Measurements from ENCODE around the gene NKX6-2.
"Not testable (repeated sequence)": the region's sequence is repeated elsewhere in the genome, so short reads cannot be mapped to it uniquely, and the experiment has no call there.

Gene NKX6-2

GRCh38 chr10:132785723-132786475, at the start of gene NKX6-2:
TSS of gene NKX6-2 (minus strand) at chr10:132786147. CDS start at chr10:132785948, 199 bp downstream.
- no peak within 1 kb of the TSS for H3K27ac Mint-ChIP-seq
- H3K4me3 Mint-ChIP-seq, result no peak within 1 kb of the TSS
- no peaks in the 10 kb centered on the region for H3K4me1 Mint-ChIP-seq (ENCODE audit: low read depth)
- peaks cover 27% of the 10 kb centered on the region for H3K36me3 Mint-ChIP-seq (ENCODE audit: low read depth)
- no peaks in the 10 kb centered on the region for H3K9me3 Mint-ChIP-seq
- intact Hi-C loops (cut with micrococcal nuclease), result no loop called here
- peaks cover 79% of the 10 kb centered on the region for H3K27me3 Mint-ChIP-seq

- intact Hi-C loops (cut with micrococcal nuclease), result no loop called here
- Mint-ChIP-seq H3K4me1 (ENCODE audit: low read depth) (no peaks in the 10 kb centered on the region), H3K27me3 (peaks cover 16% of the 10 kb centered on the region), H3K9me3 (no peaks in the 10 kb centered on the region), H3K27ac (no peak overlapping the region), H3K4me3 (no peak overlapping the region), H3K36me3 (ENCODE audit: low read depth) (no peaks in the 10 kb centered on the region)
Measured at GRCh38 chr10:132834891-132835847, 49.2 kb upstream of the NKX6-2 start.

- no peak overlapping the region for H3K27ac Mint-ChIP-seq
- H3K9me3 Mint-ChIP-seq, result no peaks in the 10 kb centered on the region
- intact Hi-C loops (cut with micrococcal nuclease), result no loop called here
- no peak overlapping the region for H3K4me3 Mint-ChIP-seq
- H3K4me1 Mint-ChIP-seq (ENCODE audit: low read depth), result no peaks in the 10 kb centered on the region
- peaks cover 18% of the 10 kb centered on the region for H3K27me3 Mint-ChIP-seq
- H3K36me3 Mint-ChIP-seq (ENCODE audit: low read depth), result no peaks in the 10 kb centered on the region
Measured at GRCh38 chr10:132834311-132834761, 48.4 kb upstream of the NKX6-2 start.

DNA sequence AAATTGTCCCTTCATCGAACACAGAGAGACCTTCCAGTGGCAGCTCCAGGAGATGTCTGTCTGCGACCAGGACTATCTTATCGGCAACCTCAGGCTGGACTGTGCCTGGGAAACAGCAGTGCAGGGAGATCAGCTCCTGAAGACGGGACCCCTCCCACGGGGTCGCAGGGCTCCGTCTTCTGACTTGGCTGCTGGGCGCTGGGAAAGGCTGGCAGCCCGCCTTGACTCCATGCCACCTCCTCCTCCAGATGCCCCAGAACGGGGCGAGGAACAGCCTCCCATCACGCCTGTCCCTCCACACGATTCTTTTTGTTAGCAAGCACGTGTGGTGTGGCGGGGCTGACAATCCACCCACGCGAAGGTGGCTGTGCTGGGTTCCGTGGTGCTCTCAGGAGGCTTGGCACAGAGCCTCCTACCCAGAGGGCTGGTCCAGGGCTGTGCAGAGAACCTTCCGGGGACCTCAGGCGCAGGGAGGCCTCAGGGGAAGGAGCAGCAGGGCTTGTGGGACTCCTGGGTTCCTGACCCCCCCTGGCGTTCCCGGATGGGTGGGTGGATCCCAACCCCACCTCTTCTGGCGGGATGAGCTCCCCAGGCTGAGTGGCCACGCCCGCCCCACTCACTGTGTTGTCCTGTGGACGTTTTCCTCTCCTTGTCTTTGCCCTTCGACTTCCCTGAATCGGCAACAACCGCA, 47.6 kb upstream of the NKX6-2 start:
- intact Hi-C loops (cut with micrococcal nuclease), result no loop called here
- peaks cover 16% of the 10 kb centered on the region for H3K27me3 Mint-ChIP-seq
- H3K9me3 Mint-ChIP-seq, result no peaks in the 10 kb centered on the region
- H3K27ac Mint-ChIP-seq, result no peak overlapping the region
- no peaks in the 10 kb centered on the region for H3K36me3 Mint-ChIP-seq (ENCODE audit: low read depth)
- no peaks in the 10 kb centered on the region for H3K4me1 Mint-ChIP-seq (ENCODE audit: low read depth)
- H3K4me3 Mint-ChIP-seq, result no peak overlapping the region

GRCh38 chr10:132832186-132832969, 46.4 kb upstream of the NKX6-2 start:
- H3K36me3 Mint-ChIP-seq (ENCODE audit: low read depth), result no peaks in the 10 kb centered on the region
- intact Hi-C loops (cut with micrococcal nuclease), result no loop called here
- H3K27me3 Mint-ChIP-seq, result peaks cover 19% of the 10 kb centered on the region
- H3K4me1 Mint-ChIP-seq (ENCODE audit: low read depth), result no peaks in the 10 kb centered on the region
- no peak overlapping the region for H3K4me3 Mint-ChIP-seq
- no peaks in the 10 kb centered on the region for H3K9me3 Mint-ChIP-seq
- no peak overlapping the region for H3K27ac Mint-ChIP-seq

DNA sequence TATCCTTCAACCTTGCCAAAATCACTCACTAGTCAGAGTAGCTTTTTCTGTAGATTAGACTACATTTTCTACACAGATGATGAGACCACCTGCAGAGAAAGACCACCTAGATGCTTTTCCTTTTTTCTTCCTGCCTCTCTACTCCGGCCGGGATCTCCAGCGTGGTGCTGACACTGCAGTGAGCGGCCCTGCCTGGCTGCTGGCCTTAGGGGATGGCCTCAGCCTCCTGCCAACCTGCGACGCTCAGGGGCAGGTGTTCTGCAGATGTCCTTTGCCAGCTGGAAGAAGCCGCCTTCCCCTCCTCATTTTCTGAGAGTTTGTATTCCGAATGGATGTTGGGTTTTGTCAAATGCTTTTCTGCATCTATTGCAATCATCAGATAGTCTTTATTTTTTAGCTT, 43.5 kb upstream of the NKX6-2 start:
- no peak overlapping the region for H3K27ac Mint-ChIP-seq
- no peaks in the 10 kb centered on the region for H3K4me1 Mint-ChIP-seq (ENCODE audit: low read depth)
- intact Hi-C loops (cut with micrococcal nuclease), result no loop called here
- H3K27me3 Mint-ChIP-seq, result peaks cover 19% of the 10 kb centered on the region
- no peak overlapping the region for H3K4me3 Mint-ChIP-seq
- no peaks in the 10 kb centered on the region for H3K9me3 Mint-ChIP-seq
- H3K36me3 Mint-ChIP-seq (ENCODE audit: low read depth), result peaks cover 5% of the 10 kb centered on the region

GRCh38 chr10:132828681-132829080, 42.7 kb upstream of the NKX6-2 start:
- Mint-ChIP-seq H3K9me3 (no peaks in the 10 kb centered on the region), H3K27ac (no peak overlapping the region), H3K4me3 (no peak overlapping the region), H3K4me1 (ENCODE audit: low read depth) (no peaks in the 10 kb centered on the region), H3K27me3 (peaks cover 19% of the 10 kb centered on the region), H3K36me3 (ENCODE audit: low read depth) (peaks cover 5% of the 10 kb centered on the region)
- intact Hi-C loops (cut with micrococcal nuclease), result no loop called here

GRCh38 chr10:132827861-132828539, 42.1 kb upstream of the NKX6-2 start:
- Mint-ChIP-seq H3K27me3 (peaks cover 19% of the 10 kb centered on the region), H3K36me3 (ENCODE audit: low read depth) (peaks cover 5% of the 10 kb centered on the region), H3K27ac (no peak overlapping the region), H3K4me1 (ENCODE audit: low read depth) (no peaks in the 10 kb centered on the region), H3K4me3 (no peak overlapping the region), H3K9me3 (no peaks in the 10 kb centered on the region)
- intact Hi-C loops (cut with micrococcal nuclease), result no loop called here

GRCh38 chr10:132827423-132827789, 41.5 kb upstream of the NKX6-2 start:
- no peak overlapping the region for H3K4me3 Mint-ChIP-seq
- no peak overlapping the region for H3K27ac Mint-ChIP-seq
- H3K27me3 Mint-ChIP-seq, result peaks cover 19% of the 10 kb centered on the region
- intact Hi-C loops (cut with micrococcal nuclease), result no loop called here
- no peaks in the 10 kb centered on the region for H3K4me1 Mint-ChIP-seq (ENCODE audit: low read depth)
- H3K36me3 Mint-ChIP-seq (ENCODE audit: low read depth), result peaks cover 5% of the 10 kb centered on the region
- no peaks in the 10 kb centered on the region for H3K9me3 Mint-ChIP-seq

DNA sequence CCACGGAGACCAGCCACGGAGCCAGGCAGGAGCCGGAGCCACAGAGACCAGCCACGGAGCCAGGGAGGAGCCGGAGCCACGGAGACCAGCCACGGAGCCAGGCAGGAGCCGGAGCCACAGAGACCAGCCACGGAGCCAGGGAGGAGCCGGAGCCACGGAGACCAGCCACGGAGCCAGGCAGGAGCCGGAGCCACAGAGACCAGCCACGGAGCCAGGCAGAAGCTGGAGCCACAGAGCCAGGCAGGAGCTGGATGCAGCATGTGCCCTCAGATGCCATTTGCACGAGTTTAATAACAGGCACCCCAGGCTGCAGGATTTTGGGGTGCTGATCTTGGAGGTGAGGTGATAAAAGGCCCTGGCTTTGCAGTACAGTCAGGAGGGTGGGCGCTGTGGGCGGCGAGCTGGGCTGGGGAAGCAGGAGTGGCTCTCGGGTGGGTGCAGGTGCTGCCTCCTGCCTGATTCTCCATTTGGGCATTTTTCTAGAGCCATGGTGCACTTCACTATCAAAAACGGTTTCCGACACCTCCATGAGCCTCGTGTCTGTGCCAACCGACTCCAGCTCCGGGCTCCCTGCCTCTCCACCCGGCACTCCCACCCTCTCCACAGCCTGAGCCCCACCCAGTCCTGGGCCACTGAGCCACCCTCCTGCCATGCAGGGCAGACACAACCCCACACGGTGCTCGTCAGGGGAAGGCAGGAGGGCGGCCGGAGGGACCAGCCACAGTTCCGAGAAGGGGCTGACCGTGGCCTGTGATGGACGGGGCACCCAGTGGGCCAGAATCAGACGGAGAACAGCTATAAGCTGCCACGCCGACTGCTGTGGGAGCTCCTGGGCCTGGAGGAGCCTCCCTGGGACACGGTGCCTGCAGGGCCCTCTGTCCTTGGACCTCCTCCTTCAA, 40.8 kb upstream of the NKX6-2 start:
- no peak overlapping the region for H3K4me3 Mint-ChIP-seq
- no peaks in the 10 kb centered on the region for H3K4me1 Mint-ChIP-seq (ENCODE audit: low read depth)
- intact Hi-C loops (cut with micrococcal nuclease), result no loop called here
- H3K27me3 Mint-ChIP-seq, result peaks cover 13% of the 10 kb centered on the region
- H3K36me3 Mint-ChIP-seq (ENCODE audit: low read depth), result peaks cover 5% of the 10 kb centered on the region
- H3K27ac Mint-ChIP-seq, result no peak overlapping the region
- no peaks in the 10 kb centered on the region for H3K9me3 Mint-ChIP-seq

GRCh38 chr10:132825783-132826523, 40.0 kb upstream of the NKX6-2 start:
- H3K27ac Mint-ChIP-seq; H3K27me3 Mint-ChIP-seq; H3K4me3 Mint-ChIP-seq; H3K4me1 Mint-ChIP-seq (ENCODE audit: low read depth); H3K9me3 Mint-ChIP-seq; H3K36me3 Mint-ChIP-seq (ENCODE audit: low read depth); intact Hi-C loops (cut with micrococcal nuclease): not testable (repeated sequence)

- Mint-ChIP-seq H3K4me3 (no peak overlapping the region), H3K27me3 (peaks cover 4% of the 10 kb centered on the region), H3K9me3 (no peaks in the 10 kb centered on the region), H3K36me3 (ENCODE audit: low read depth) (no peaks in the 10 kb centered on the region), H3K4me1 (ENCODE audit: low read depth) (no peaks in the 10 kb centered on the region), H3K27ac (no peak overlapping the region)
- intact Hi-C loops (cut with micrococcal nuclease), result no loop called here
Measured at GRCh38 chr10:132820056-132820455, 34.1 kb upstream of the NKX6-2 start.

All from dendritic cell treated with granulocyte-macrophage colony-stimulating factor and Interleukin-4, amounts not matched to agents 40 ng/mL and 50 ng/mL, for 4 days (primary cell).